B cell (primary cell): ENCODE results near the gene APBB3.

Source experiments
- EZH2 ChIP-seq: IDR thresholded peaks from 2 replicates; pipeline ENCODE4 v1.6.1; 2012; ENCODE audit warnings: borderline replicate concordance, low read depth, mild to moderate bottlenecking, moderate library complexity, low read length; ENCODE audit not compliant: insufficient read depth, poor library complexity, severe bottlenecking
- TF ChIP-seq, protein P1 (sequence below): fragments of 200-600 bp; IDR thresholded peaks from one replicate; pipeline ENCODE4 v1.8.0; 2022; ENCODE audit warnings: antibody characterized with exemption, mild to moderate bottlenecking

DNA sequence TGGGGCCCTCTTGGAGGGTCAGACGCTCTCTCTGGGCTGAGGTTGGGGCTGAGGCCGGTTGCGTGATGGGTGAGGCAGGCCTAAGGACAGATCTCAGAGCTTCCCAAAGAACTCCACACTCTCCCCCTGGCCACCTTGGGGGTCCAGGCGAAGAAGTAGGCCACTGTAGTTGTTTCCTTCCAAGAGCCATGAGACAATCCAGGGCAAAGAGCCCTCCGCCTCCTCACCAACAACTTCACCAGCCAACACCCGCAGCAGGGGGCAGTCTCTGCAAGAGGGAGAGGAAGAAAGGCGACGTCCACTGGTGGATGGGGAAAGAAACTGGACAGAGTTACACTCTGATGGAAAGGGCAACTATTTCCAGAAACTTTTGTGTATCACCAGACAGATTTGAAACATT, 10.9 kb upstream of the APBB3 start:
- TF ChIP-seq, protein P1, sequence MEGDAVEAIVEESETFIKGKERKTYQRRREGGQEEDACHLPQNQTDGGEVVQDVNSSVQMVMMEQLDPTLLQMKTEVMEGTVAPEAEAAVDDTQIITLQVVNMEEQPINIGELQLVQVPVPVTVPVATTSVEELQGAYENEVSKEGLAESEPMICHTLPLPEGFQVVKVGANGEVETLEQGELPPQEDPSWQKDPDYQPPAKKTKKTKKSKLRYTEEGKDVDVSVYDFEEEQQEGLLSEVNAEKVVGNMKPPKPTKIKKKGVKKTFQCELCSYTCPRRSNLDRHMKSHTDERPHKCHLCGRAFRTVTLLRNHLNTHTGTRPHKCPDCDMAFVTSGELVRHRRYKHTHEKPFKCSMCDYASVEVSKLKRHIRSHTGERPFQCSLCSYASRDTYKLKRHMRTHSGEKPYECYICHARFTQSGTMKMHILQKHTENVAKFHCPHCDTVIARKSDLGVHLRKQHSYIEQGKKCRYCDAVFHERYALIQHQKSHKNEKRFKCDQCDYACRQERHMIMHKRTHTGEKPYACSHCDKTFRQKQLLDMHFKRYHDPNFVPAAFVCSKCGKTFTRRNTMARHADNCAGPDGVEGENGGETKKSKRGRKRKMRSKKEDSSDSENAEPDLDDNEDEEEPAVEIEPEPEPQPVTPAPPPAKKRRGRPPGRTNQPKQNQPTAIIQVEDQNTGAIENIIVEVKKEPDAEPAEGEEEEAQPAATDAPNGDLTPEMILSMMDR: no peak
- TF ChIP-seq EZH2: no peak
